ENCODE results near the gene TMEM50B.
"Not testable (repeated sequence)": the region's sequence is repeated elsewhere in the genome, so short reads cannot be mapped to it uniquely, and the experiment has no call there.

TMEM50B gene

GRCh38 chr21:33451634-33452071 is 28.1 kb downstream of the TMEM50B start:
- Histone ChIP-seq H3K27me3 (ENCODE audit: control insufficient read depth, insufficient read depth, low read length, poor library complexity, severe bottlenecking) (no peaks in the 10 kb centered on the region), H3K9me3 (ENCODE audit: control insufficient read depth, low read length) (no peaks in the 10 kb centered on the region), H3K4me3 (ENCODE audit: insufficient read depth, low read depth, low read length) (no peak overlapping the region), H3K27ac (ENCODE audit: insufficient read depth, low read depth, low read length, poor library complexity, severe bottlenecking) (no peak overlapping the region), H3K36me3 (ENCODE audit: control insufficient read depth, insufficient read depth, low read length) (no peaks in the 10 kb centered on the region), H3K4me1 (ENCODE audit: control insufficient read depth, insufficient read depth, low read length) (no peaks in the 10 kb centered on the region)
- WGBS, 2 experiments: 95 to 100% methylated on average over 1 of the region's 1 CpG

DNA sequence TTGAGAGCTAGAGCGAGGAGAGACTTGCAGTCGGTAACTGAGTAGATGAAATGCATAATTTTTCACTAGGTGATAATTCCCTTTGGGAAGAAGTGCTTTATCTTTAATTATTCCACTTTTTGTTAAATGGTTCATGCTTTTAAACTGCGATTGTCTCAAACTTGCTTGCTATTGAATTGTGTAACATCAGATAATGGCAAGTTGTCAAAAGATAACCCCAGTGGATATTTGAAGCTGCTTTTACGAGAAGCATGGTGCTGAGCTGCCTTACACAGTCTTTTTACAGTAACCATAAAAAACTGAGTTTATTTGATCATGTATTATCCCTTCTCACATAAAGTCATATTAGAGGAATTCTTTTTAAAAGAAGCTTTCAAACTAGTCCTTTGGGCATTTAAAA is 30.2 kb downstream of the TMEM50B start:
- H3K9me3 ChIP-seq (ENCODE audit: control insufficient read depth, low read length): no peaks in the 10 kb centered on the region
- no peaks in the 10 kb centered on the region for H3K4me1 ChIP-seq (ENCODE audit: control insufficient read depth, insufficient read depth, low read length)
- no peak overlapping the region for H3K27ac ChIP-seq (ENCODE audit: insufficient read depth, low read depth, low read length, poor library complexity, severe bottlenecking)
- no peaks in the 10 kb centered on the region for H3K36me3 ChIP-seq (ENCODE audit: control insufficient read depth, insufficient read depth, low read length)
- 90 to 97% methylated on average over 2 to 4 of the region's 4 CpGs for WGBS, 2 experiments
- no peaks in the 10 kb centered on the region for H3K27me3 ChIP-seq (ENCODE audit: control insufficient read depth, insufficient read depth, low read length, poor library complexity, severe bottlenecking)
- no peak overlapping the region for H3K4me3 ChIP-seq (ENCODE audit: insufficient read depth, low read depth, low read length)

- H3K36me3 ChIP-seq (ENCODE audit: control insufficient read depth, insufficient read depth, low read length); H3K27me3 ChIP-seq (ENCODE audit: control insufficient read depth, insufficient read depth, low read length, poor library complexity, severe bottlenecking); H3K27ac ChIP-seq (ENCODE audit: insufficient read depth, low read depth, low read length, poor library complexity, severe bottlenecking); H3K4me3 ChIP-seq (ENCODE audit: insufficient read depth, low read depth, low read length); H3K4me1 ChIP-seq (ENCODE audit: control insufficient read depth, insufficient read depth, low read length); H3K9me3 ChIP-seq (ENCODE audit: control insufficient read depth, low read length): not testable (repeated sequence)
- 88 to 94% methylated on average over 6 of the region's 6 CpGs for WGBS, 2 experiments
These were observed 33.2 kb downstream of the TMEM50B start for GRCh38 chr21:33446620-33447019.

- no peaks in the 10 kb centered on the region for H3K27me3 ChIP-seq (ENCODE audit: control insufficient read depth, insufficient read depth, low read length, poor library complexity, severe bottlenecking)
- H3K27ac ChIP-seq (ENCODE audit: insufficient read depth, low read depth, low read length, poor library complexity, severe bottlenecking): no peak overlapping the region
- no peaks in the 10 kb centered on the region for H3K4me1 ChIP-seq (ENCODE audit: control insufficient read depth, insufficient read depth, low read length)
- H3K36me3 ChIP-seq (ENCODE audit: control insufficient read depth, insufficient read depth, low read length): no peaks in the 10 kb centered on the region
- H3K4me3 ChIP-seq (ENCODE audit: insufficient read depth, low read depth, low read length): no peak overlapping the region
- WGBS, 2 experiments: 38 to 52% methylated on average over 2 of the region's 2 CpGs
- H3K9me3 ChIP-seq (ENCODE audit: control insufficient read depth, low read length): no peaks in the 10 kb centered on the region
These were observed 35.3 kb downstream of the TMEM50B start for GRCh38 chr21:33444499-33444898.

GRCh38 chr21:33443194-33443593 is 36.6 kb downstream of the TMEM50B start:
- Histone ChIP-seq H3K36me3 (ENCODE audit: control insufficient read depth, insufficient read depth, low read length) (peaks cover 1% of the 10 kb centered on the region), H3K4me3 (ENCODE audit: insufficient read depth, low read depth, low read length) (no peak overlapping the region), H3K27ac (ENCODE audit: insufficient read depth, low read depth, low read length, poor library complexity, severe bottlenecking) (no peak overlapping the region), H3K4me1 (ENCODE audit: control insufficient read depth, insufficient read depth, low read length) (no peaks in the 10 kb centered on the region), H3K27me3 (ENCODE audit: control insufficient read depth, insufficient read depth, low read length, poor library complexity, severe bottlenecking) (no peaks in the 10 kb centered on the region), H3K9me3 (ENCODE audit: control insufficient read depth, low read length) (no peaks in the 10 kb centered on the region)
- WGBS, 2 experiments: 81% methylated on average over 5 of the region's 5 CpGs

GRCh38 chr21:33441489-33442477 is 38.0 kb downstream of the TMEM50B start:
- Histone ChIP-seq H3K36me3 (ENCODE audit: control insufficient read depth, insufficient read depth, low read length) (peaks cover 5% of the 10 kb centered on the region), H3K4me3 (ENCODE audit: insufficient read depth, low read depth, low read length) (no peak overlapping the region), H3K4me1 (ENCODE audit: control insufficient read depth, insufficient read depth, low read length) (no peaks in the 10 kb centered on the region), H3K27ac (ENCODE audit: insufficient read depth, low read depth, low read length, poor library complexity, severe bottlenecking) (no peak overlapping the region), H3K27me3 (ENCODE audit: control insufficient read depth, insufficient read depth, low read length, poor library complexity, severe bottlenecking) (no peaks in the 10 kb centered on the region), H3K9me3 (ENCODE audit: control insufficient read depth, low read length) (no peaks in the 10 kb centered on the region)
- WGBS, 2 experiments: 90 to 97% methylated on average over 11 of the region's 11 CpGs

DNA sequence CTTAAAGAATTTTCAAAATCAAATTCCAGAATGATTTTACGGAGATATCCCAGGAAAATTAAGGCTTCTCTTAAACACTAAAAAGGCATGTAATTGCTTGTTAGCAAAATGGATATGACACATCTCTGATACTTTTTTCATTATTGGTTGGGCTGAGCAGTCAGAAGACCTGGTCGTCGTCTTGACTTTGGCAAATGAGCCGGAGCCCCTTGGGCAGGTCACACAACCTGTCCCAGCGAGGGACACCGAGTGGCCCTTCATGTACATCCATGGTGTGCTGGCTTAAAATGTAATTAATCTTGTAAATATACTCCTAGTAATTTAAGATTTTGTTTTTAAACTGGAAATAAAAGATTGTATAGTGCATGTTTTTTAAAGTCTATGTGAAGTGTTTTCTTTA is 42.6 kb downstream of the TMEM50B start:
- WGBS, 2 experiments: 75 to 87% methylated on average over 5 to 6 of the region's 6 CpGs
- Histone ChIP-seq H3K27ac (ENCODE audit: insufficient read depth, low read depth, low read length, poor library complexity, severe bottlenecking) (no peak overlapping the region), H3K27me3 (ENCODE audit: control insufficient read depth, insufficient read depth, low read length, poor library complexity, severe bottlenecking) (no peaks in the 10 kb centered on the region), H3K4me3 (ENCODE audit: insufficient read depth, low read depth, low read length) (no peak overlapping the region), H3K4me1 (ENCODE audit: control insufficient read depth, insufficient read depth, low read length) (no peaks in the 10 kb centered on the region), H3K36me3 (ENCODE audit: control insufficient read depth, insufficient read depth, low read length) (peaks cover 26% of the 10 kb centered on the region), H3K9me3 (ENCODE audit: control insufficient read depth, low read length) (no peaks in the 10 kb centered on the region)

- no peaks in the 10 kb centered on the region for H3K9me3 ChIP-seq (ENCODE audit: control insufficient read depth, low read length)
- H3K4me1 ChIP-seq (ENCODE audit: control insufficient read depth, insufficient read depth, low read length): no peaks in the 10 kb centered on the region
- H3K27ac ChIP-seq (ENCODE audit: insufficient read depth, low read depth, low read length, poor library complexity, severe bottlenecking): no peak overlapping the region
- H3K36me3 ChIP-seq (ENCODE audit: control insufficient read depth, insufficient read depth, low read length): peaks cover 31% of the 10 kb centered on the region
- H3K27me3 ChIP-seq (ENCODE audit: control insufficient read depth, insufficient read depth, low read length, poor library complexity, severe bottlenecking): no peaks in the 10 kb centered on the region
- WGBS, 2 experiments: 95 to 99% methylated on average over 5 of the region's 5 CpGs
- no peak overlapping the region for H3K4me3 ChIP-seq (ENCODE audit: insufficient read depth, low read depth, low read length)
These were observed 44.9 kb downstream of the TMEM50B start for GRCh38 chr21:33434770-33435360.

GRCh38 chr21:33433425-33434114 is 46.2 kb downstream of the TMEM50B start:
- H3K4me3 ChIP-seq (ENCODE audit: insufficient read depth, low read depth, low read length): no peak overlapping the region

DNA sequence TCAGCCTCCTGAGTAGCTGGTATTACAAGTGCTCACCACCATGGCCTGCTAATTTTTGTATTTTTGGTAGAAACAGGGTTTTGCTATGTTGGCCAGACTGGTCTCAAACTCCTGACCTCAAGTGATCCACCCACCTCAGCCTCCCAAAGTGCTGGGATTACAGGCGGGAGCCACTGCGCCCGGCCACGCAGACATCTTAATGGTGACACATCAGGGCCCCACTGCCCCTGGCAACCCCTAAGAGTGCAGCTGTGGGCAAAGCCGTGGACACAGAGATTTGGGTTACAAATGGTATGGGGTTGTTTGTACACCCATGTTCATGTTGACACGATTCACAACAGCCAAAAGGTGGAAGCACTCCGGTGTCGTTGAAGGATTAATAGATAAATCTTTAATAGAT is 46.8 kb downstream of the TMEM50B start:
- peaks cover 39% of the 10 kb centered on the region for H3K36me3 ChIP-seq (ENCODE audit: control insufficient read depth, insufficient read depth, low read length)
- 92 to 99% methylated on average over 8 of the region's 8 CpGs for WGBS, 2 experiments

More at GRCh38 chr21:33433425-33434114, 46.2 kb downstream of the TMEM50B start:
- WGBS, 2 experiments: 94 to 95% methylated on average over 8 of the region's 8 CpGs
- no peak overlapping the region for H3K27ac ChIP-seq (ENCODE audit: insufficient read depth, low read depth, low read length, poor library complexity, severe bottlenecking)
- H3K36me3 ChIP-seq (ENCODE audit: control insufficient read depth, insufficient read depth, low read length): peaks cover 39% of the 10 kb centered on the region
- H3K4me1 ChIP-seq (ENCODE audit: control insufficient read depth, insufficient read depth, low read length): no peaks in the 10 kb centered on the region
- no peaks in the 10 kb centered on the region for H3K9me3 ChIP-seq (ENCODE audit: control insufficient read depth, low read length)
- no peaks in the 10 kb centered on the region for H3K27me3 ChIP-seq (ENCODE audit: control insufficient read depth, insufficient read depth, low read length, poor library complexity, severe bottlenecking)

More for the DNA sequence above, 46.8 kb downstream of the TMEM50B start:
- Histone ChIP-seq H3K9me3 (ENCODE audit: control insufficient read depth, low read length) (no peaks in the 10 kb centered on the region), H3K4me3 (ENCODE audit: insufficient read depth, low read depth, low read length) (no peak overlapping the region), H3K4me1 (ENCODE audit: control insufficient read depth, insufficient read depth, low read length) (no peaks in the 10 kb centered on the region), H3K27me3 (ENCODE audit: control insufficient read depth, insufficient read depth, low read length, poor library complexity, severe bottlenecking) (no peaks in the 10 kb centered on the region), H3K27ac (ENCODE audit: insufficient read depth, low read depth, low read length, poor library complexity, severe bottlenecking) (no peak overlapping the region)
